Neural progenitor cell (in vitro differentiated cells): ENCODE results near the gene SAMD15. TPM values are rescaled to one million over a fixed set of nuclear protein-coding genes. Genes with fewer than 3 reads are reported as not detected.

Experiments
- DNase-seq: peaks from one replicate; pipeline ENCODE4 v3.0.0-alpha.2; 2016; ENCODE audit warnings: low spot score
- H2AFZ ChIP-seq: fragments of 200-600 bp; sonication (generic); replicated peaks from 2 replicates; pipeline ENCODE4 v1.6.1; 2016; ENCODE audit warnings: antibody characterized with exemption
- H3F3A ChIP-seq: fragments of 200-600 bp; sonication (generic); 2 replicates; pipeline ENCODE4 v1.6.1; 2016; ENCODE audit warnings: antibody characterized with exemption, low read depth
- H3K27ac ChIP-seq: fragments of 200-600 bp; sonication (generic); 2 replicates; pipeline ENCODE4 v1.5.1; 2016; ENCODE audit warnings: mild to moderate bottlenecking
- H3K27me3 ChIP-seq: fragments of 200-600 bp; sonication (generic); 2 replicates; pipeline ENCODE4 v1.6.1; 2016; ENCODE audit warnings: mild to moderate bottlenecking, moderate library complexity
- H3K36me3 ChIP-seq: fragments of 200-600 bp; sonication (generic); 2 replicates; pipeline ENCODE4 v1.5.1; 2016
- H3K4me1 ChIP-seq: fragments of 200-600 bp; sonication (generic); 2 replicates; pipeline ENCODE4 v1.6.1; 2016; ENCODE audit warnings: mixed run types
- H3K4me2 ChIP-seq: fragments of 200-600 bp; sonication (generic); 2 replicates; pipeline ENCODE4 v1.6.1; 2016
- H3K4me3 ChIP-seq: fragments of 200-600 bp; sonication (generic); 2 replicates; pipeline ENCODE4 v1.5.1; 2016
- H3K79me2 ChIP-seq: fragments of 200-600 bp; sonication (generic); 2 replicates; pipeline ENCODE4 v1.6.1; 2016; ENCODE audit warnings: low read depth
- H3K9ac ChIP-seq: fragments of 200-600 bp; sonication (generic); 2 replicates; pipeline ENCODE4 v1.6.1; 2016
- H3K9me3 ChIP-seq: fragments of 200-600 bp; sonication (generic); 2 replicates; pipeline ENCODE4 v1.5.1; 2016; ENCODE audit warnings: low read depth
- H4K20me1 ChIP-seq: fragments of 200-600 bp; sonication (generic); 2 replicates; pipeline ENCODE4 v1.6.1; 2016; ENCODE audit warnings: low read depth
- H3K27ac Mint-ChIP-seq: 3 replicates; pipeline ENCODE4 v1.8.0; 2021; ENCODE audit warnings: mixed read lengths
- H3K27me3 Mint-ChIP-seq: 2 replicates; pipeline ENCODE4 v1.8.0; 2022; ENCODE audit warnings: low read depth, mild to moderate bottlenecking, inconsistent platforms, moderate library complexity, mixed read lengths; ENCODE audit not compliant: insufficient read depth
- H3K36me3 Mint-ChIP-seq: 3 replicates; pipeline ENCODE4 v1.8.0; 2021; ENCODE audit warnings: mixed read lengths
- H3K4me1 Mint-ChIP-seq: 3 replicates; pipeline ENCODE4 v1.8.0; 2021; ENCODE audit warnings: mixed read lengths
- H3K4me3 Mint-ChIP-seq: 3 replicates; pipeline ENCODE4 v1.8.0; 2021; ENCODE audit warnings: mild to moderate bottlenecking, moderate library complexity, mixed read lengths
- H3K9me3 Mint-ChIP-seq: 3 replicates; pipeline ENCODE4 v1.8.0; 2020; ENCODE audit warnings: mixed read lengths
- EZH2 ChIP-seq: fragments of 200-600 bp; sonication (generic); IDR thresholded peaks from 2 replicates; pipeline ENCODE4 v1.6.1; 2017; ENCODE audit warnings: antibody characterized with exemption, mild to moderate bottlenecking, moderate library complexity
- EZH2phosphoT487 ChIP-seq: fragments of 200-600 bp; sonication (generic); IDR thresholded peaks from 2 replicates; pipeline ENCODE4 v1.6.1; 2017; ENCODE audit warnings: antibody characterized with exemption
- total RNA-seq: library from RNA; depleted of rRNA; stranded (reverse); fragments of >200 nt; gene quantifications from 2 replicates; pipeline ENCODE4 v1.2.3, GENCODE V29; 2015; ENCODE audit warnings: low replicate concordance
- TF ChIP-seq, protein P1 (sequence below): fragments of 200-600 bp; sonication (generic); IDR thresholded peaks from 2 replicates; pipeline ENCODE4 v1.5.1; 2017; ENCODE audit warnings: antibody characterized with exemption, mild to moderate bottlenecking

SAMD15 gene
- total RNA-seq, 1 donor from 2014 or later, result 2.2 TPM

- H3K9me3 Mint-ChIP-seq, result no peaks in the 10 kb centered on the region
- H3K27me3 Mint-ChIP-seq, result no peaks in the 10 kb centered on the region
Observed at GRCh38 chr14:77346495-77346894, 30.7 kb upstream of the SAMD15 start.

DNA sequence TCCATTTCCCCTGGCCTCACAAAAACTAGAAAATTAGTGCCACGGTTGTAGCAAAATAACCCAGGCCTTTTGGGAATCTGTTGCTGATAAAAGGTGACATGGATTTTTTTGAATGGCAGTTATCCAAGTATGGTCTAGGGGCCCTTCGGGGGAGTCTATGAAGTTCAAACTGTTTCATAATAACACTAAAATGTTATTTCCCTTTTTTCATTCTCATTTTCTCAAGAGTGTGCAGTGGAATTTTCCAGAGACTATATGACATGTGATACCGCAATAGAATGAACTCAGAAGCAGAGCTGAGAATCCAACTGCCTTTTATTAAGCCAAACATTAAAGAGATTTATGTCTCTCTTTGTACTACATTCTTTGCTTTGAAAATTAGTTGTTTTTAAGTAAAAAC, 29.4 kb upstream of the SAMD15 start:
- no peaks in the 10 kb centered on the region for H4K20me1 ChIP-seq
- no peak overlapping the region for H3K9ac ChIP-seq
- no peaks in the 10 kb centered on the region for H3K9me3 ChIP-seq
- TF ChIP-seq EZH2 (no peak), EZH2phosphoT487 (no peak)
- TF ChIP-seq, protein P1, sequence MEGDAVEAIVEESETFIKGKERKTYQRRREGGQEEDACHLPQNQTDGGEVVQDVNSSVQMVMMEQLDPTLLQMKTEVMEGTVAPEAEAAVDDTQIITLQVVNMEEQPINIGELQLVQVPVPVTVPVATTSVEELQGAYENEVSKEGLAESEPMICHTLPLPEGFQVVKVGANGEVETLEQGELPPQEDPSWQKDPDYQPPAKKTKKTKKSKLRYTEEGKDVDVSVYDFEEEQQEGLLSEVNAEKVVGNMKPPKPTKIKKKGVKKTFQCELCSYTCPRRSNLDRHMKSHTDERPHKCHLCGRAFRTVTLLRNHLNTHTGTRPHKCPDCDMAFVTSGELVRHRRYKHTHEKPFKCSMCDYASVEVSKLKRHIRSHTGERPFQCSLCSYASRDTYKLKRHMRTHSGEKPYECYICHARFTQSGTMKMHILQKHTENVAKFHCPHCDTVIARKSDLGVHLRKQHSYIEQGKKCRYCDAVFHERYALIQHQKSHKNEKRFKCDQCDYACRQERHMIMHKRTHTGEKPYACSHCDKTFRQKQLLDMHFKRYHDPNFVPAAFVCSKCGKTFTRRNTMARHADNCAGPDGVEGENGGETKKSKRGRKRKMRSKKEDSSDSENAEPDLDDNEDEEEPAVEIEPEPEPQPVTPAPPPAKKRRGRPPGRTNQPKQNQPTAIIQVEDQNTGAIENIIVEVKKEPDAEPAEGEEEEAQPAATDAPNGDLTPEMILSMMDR, result no peak
- H3K36me3 Mint-ChIP-seq, result peaks cover 21% of the 10 kb centered on the region
- H3K9me3 Mint-ChIP-seq, result no peaks in the 10 kb centered on the region
- no peak overlapping the region for H3K4me3 ChIP-seq
- H3K36me3 ChIP-seq, result no peaks in the 10 kb centered on the region
- no peaks in the 10 kb centered on the region for H3K27me3 ChIP-seq
- peaks cover 5% of the 10 kb centered on the region for H3K4me1 Mint-ChIP-seq
- H3K27ac Mint-ChIP-seq, result no peak overlapping the region
- no peak overlapping the region for H3K27ac ChIP-seq
- no peaks in the 10 kb centered on the region for H3K27me3 Mint-ChIP-seq
- H3K4me1 ChIP-seq, result peaks cover 4% of the 10 kb centered on the region
- H3F3A ChIP-seq, result no peaks in the 10 kb centered on the region
- no peak for DNase-seq
- H3K4me2 ChIP-seq, result no peak overlapping the region
- no peaks in the 10 kb centered on the region for H3K79me2 ChIP-seq
- H2AFZ ChIP-seq, result no peak overlapping the region
- H3K4me3 Mint-ChIP-seq, result no peak overlapping the region

More at GRCh38 chr14:77346495-77346894, 30.7 kb upstream of the SAMD15 start:
- H3K36me3 ChIP-seq, result no peaks in the 10 kb centered on the region
- no peaks in the 10 kb centered on the region for H3K9me3 ChIP-seq
- no peak overlapping the region for H3K9ac ChIP-seq
- peaks cover 23% of the 10 kb centered on the region for H3K36me3 Mint-ChIP-seq
- no peak overlapping the region for H3K4me3 Mint-ChIP-seq
- no peaks in the 10 kb centered on the region for H3K79me2 ChIP-seq
- no peaks in the 10 kb centered on the region for H4K20me1 ChIP-seq
- H3K4me2 ChIP-seq, result no peak overlapping the region
- no peak for DNase-seq
- H3K27me3 ChIP-seq, result no peaks in the 10 kb centered on the region
- H2AFZ ChIP-seq, result no peak overlapping the region
- H3K4me1 ChIP-seq, result peaks cover 4% of the 10 kb centered on the region
- no peak overlapping the region for H3K27ac ChIP-seq
- TF ChIP-seq EZH2phosphoT487, result no peak
- no peak for TF ChIP-seq EZH2
- TF ChIP-seq, protein P1, result no peak
- no peaks in the 10 kb centered on the region for H3F3A ChIP-seq
- H3K27ac Mint-ChIP-seq, result no peak overlapping the region
- H3K4me3 ChIP-seq, result no peak overlapping the region
- H3K4me1 Mint-ChIP-seq, result peaks cover 5% of the 10 kb centered on the region

DNA sequence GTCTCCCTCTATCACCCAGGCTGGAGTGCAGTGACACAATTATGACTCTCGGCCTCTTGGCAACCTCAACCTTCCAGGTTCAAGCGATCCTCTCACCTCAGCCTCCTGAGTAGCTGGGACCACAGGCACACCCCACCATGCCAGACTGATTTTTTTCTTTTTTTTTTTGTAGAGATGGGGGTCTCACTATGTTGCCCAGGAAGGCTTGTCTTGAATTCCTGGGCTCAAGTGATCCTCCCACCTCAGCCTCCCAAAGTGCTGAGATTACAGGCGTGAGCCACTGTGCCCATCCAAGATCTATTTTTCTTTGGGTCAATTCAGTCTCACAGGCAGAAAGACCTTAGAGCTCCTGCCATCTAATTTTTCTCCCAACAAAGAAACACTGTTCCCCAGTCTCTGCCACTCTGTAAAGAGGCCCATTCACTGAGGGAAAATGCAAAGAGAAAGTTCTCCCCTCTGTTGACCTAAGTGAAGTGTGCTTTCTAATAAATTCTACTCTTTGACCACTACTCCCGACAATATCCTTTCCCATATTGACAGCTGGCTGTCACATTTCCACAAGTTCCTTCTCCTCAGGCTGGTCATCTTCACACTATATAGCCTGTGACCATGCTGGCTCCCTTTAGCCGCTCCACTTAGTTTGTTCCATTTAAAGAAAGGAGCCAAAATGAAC, 23.6 kb upstream of the SAMD15 start:
- Histone ChIP-seq H3K36me3 (no peaks in the 10 kb centered on the region), H3F3A (no peaks in the 10 kb centered on the region), H4K20me1 (no peaks in the 10 kb centered on the region), H3K9ac (no peak overlapping the region), H3K79me2 (no peaks in the 10 kb centered on the region), H3K27me3 (no peaks in the 10 kb centered on the region), H3K4me3 (no peak overlapping the region), H3K4me2 (no peak overlapping the region), H3K27ac (no peak overlapping the region), H3K4me1 (no peaks in the 10 kb centered on the region), H3K9me3 (no peaks in the 10 kb centered on the region), H2AFZ (no peak overlapping the region)
- no peak for TF ChIP-seq EZH2
- Mint-ChIP-seq H3K36me3 (peaks cover 13% of the 10 kb centered on the region), H3K27ac (no peak overlapping the region), H3K27me3 (no peaks in the 10 kb centered on the region), H3K9me3 (no peaks in the 10 kb centered on the region), H3K4me3 (no peak overlapping the region), H3K4me1 (peaks cover 3% of the 10 kb centered on the region)
- no peak for DNase-seq

- no peaks in the 10 kb centered on the region for H3K27me3 Mint-ChIP-seq
- no peaks in the 10 kb centered on the region for H3K79me2 ChIP-seq
- H3K4me3 Mint-ChIP-seq, result no peak overlapping the region
- no peaks in the 10 kb centered on the region for H3F3A ChIP-seq
- DNase-seq, result no peak
- no peaks in the 10 kb centered on the region for H4K20me1 ChIP-seq
- H3K4me3 ChIP-seq, result no peak overlapping the region
- no peaks in the 10 kb centered on the region for H3K36me3 ChIP-seq
- no peak overlapping the region for H2AFZ ChIP-seq
- no peaks in the 10 kb centered on the region for H3K9me3 ChIP-seq
- no peak overlapping the region for H3K4me2 ChIP-seq
- H3K27ac Mint-ChIP-seq, result no peak overlapping the region
- peaks cover 3% of the 10 kb centered on the region for H3K4me1 Mint-ChIP-seq
- peaks cover 9% of the 10 kb centered on the region for H3K36me3 Mint-ChIP-seq
- H3K27ac ChIP-seq, result no peak overlapping the region
- no peaks in the 10 kb centered on the region for H3K9me3 Mint-ChIP-seq
- H3K4me1 ChIP-seq, result no peaks in the 10 kb centered on the region
- H3K9ac ChIP-seq, result no peak overlapping the region
- TF ChIP-seq, protein P1, result no peak
- no peaks in the 10 kb centered on the region for H3K27me3 ChIP-seq
Observed at GRCh38 chr14:77355811-77356210, 21.4 kb upstream of the SAMD15 start.
